ENCODE data around the gene IRS1.
"Not testable (repeated sequence)": the region's sequence is repeated elsewhere in the genome, so short reads cannot be mapped to it uniquely, and the experiment has no call there.

IRS1 gene

DNA sequence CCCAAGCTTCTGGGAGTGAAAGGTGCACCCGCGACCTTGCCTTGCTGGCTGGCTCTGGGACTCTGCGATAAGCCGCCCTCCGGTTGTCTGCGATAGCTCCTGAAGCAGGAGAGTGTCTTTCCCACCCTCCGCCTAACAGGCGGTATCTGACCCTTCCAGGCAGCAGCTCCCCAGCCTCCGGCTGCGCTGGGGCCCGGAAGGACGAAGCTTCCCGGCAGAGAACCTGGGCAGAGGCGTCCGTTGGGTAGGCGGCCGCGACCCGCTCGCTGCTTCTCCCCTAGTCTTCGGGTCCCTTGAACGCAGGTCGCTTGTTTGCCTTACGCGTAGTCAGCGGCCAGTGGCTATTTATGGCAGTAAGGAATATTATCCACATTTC, 35.8 kb upstream of the IRS1 start:
- TF ChIP-seq, protein P1, sequence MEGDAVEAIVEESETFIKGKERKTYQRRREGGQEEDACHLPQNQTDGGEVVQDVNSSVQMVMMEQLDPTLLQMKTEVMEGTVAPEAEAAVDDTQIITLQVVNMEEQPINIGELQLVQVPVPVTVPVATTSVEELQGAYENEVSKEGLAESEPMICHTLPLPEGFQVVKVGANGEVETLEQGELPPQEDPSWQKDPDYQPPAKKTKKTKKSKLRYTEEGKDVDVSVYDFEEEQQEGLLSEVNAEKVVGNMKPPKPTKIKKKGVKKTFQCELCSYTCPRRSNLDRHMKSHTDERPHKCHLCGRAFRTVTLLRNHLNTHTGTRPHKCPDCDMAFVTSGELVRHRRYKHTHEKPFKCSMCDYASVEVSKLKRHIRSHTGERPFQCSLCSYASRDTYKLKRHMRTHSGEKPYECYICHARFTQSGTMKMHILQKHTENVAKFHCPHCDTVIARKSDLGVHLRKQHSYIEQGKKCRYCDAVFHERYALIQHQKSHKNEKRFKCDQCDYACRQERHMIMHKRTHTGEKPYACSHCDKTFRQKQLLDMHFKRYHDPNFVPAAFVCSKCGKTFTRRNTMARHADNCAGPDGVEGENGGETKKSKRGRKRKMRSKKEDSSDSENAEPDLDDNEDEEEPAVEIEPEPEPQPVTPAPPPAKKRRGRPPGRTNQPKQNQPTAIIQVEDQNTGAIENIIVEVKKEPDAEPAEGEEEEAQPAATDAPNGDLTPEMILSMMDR (IDR thresholded peaks at IDR 0.05; ENCODE audit: insufficient read depth, low read depth, low read length, missing control alignments) = no peak
- H3K4me3 ChIP-seq (ENCODE audit: low read depth, low read length) = peak overlapping the region; percentile 99
- no peak for DNase-seq (ENCODE audit: low read depth)

DNA sequence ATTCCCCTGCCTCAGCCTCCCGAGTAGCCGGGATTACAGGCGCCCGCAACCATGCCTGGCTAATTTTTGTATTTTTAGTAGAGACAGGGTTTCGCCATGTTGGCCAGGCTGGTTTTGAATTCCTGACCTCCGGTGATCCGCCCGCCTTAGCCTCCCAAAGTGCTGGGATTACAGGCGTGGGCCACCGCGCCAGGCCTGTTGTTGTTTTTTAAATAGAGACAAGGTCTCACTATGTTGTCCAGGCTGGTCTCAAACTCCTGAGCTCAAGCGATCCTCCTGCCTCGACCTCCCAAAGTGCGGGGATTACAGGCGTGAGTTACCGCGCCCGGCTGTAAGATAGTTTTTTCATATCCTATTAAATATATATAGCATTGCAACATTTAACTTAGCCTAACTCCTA, 35.3 kb upstream of the IRS1 start:
- peak overlapping the region; percentile 99 for H3K4me3 ChIP-seq (ENCODE audit: low read depth, low read length)
- not testable (repeated sequence) for DNase-seq (ENCODE audit: low read depth)

DNA sequence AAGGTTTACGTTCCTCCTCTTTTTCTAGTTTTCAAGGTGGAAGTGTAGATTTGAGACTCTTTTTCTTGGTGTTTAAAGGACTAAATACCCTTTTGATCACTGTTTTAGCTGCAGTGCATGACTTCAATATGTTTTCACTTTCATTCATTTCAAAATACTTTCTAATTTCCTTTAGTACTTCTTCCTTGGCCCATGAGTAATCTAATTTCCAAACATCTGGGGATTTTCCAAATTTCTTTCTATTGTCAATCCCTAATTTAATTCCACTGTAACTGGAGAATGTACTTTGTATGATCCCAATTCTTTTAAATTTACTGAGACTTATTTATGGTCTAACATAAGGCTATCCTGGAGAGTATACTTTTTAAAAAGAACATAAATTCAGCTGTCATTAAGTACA, 32.4 kb upstream of the IRS1 start:
- TF ChIP-seq, protein P1 (IDR thresholded peaks at IDR 0.05; ENCODE audit: insufficient read depth, low read depth, low read length, missing control alignments) = no peak
- H3K4me3 ChIP-seq (ENCODE audit: low read depth, low read length) = no peak overlapping the region
- no peak for DNase-seq (ENCODE audit: low read depth)

DNA sequence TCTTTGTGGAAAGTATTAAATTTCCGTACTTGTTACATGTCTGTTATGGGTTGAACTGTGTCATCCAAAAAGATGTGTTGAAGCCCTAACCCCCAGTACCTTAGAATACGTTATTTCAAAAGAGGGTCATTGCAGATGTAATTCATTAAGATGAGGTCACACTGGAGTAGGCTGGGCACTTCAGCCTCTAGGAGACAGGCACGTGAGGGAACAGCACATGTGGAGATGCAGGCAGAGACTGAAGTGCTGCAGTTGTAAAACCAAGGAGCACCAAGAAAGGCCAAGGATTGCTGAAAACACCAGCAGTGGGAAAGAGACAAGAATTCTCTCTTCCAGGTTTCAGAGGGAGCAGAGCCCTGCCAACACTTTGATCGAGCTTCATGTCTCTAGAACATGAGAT, 31.6 kb upstream of the IRS1 start:
- no peak overlapping the region for H3K4me3 ChIP-seq (ENCODE audit: low read depth, low read length)
- TF ChIP-seq, protein P1 (IDR thresholded peaks at IDR 0.05; ENCODE audit: insufficient read depth, low read depth, low read length, missing control alignments) = no peak

DNA sequence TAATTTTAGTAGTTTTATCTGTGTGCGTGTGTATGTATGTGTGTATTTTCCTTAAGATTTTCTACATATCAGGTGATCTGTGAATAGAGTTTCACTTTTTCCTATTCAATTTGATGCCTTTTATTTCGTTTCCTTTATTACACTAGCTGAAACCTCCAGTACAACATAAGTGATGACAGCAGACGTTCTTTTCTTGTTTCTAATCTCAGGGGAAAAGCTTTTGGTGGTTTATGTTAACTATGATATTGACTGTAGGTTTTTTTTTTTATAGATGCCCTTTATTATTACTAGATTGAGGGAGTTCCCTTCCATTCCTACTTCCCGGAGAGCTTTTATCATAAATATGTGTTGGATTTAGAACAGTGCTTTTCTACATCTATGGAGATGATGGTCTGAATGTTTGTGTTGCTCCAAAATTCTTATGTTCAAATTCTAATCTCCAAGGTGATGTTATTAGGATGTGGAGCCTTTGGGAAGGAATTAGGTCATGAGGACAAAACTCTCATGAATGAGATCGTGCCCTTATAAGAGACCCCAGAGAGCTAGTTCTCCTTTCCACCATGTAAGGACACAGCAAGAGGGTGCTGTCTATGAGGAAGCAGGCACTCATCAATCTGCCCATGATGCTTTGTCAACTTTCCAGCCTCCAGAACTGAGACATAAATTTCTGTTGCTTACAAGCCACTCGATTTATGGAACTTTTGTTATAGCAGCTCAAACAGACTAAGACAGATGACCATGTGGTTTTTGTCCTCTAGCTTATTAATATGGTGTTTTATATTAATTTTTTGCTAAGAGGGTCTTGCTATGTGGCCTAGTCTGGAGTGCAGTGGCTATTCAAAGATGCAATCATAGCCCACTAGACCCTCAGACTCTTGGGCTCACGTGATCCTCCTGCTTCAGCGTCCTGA, 30.4 kb upstream of the IRS1 start:
- DNase-seq (ENCODE audit: low read depth) = no peak
- no peak overlapping the region for H3K4me3 ChIP-seq (ENCODE audit: low read depth, low read length)
- TF ChIP-seq, protein P1 (IDR thresholded peaks at IDR 0.05; ENCODE audit: insufficient read depth, low read depth, low read length, missing control alignments) = no peak

More for the DNA sequence above, 31.6 kb upstream of the IRS1 start:
- no peak for DNase-seq (ENCODE audit: low read depth)

DNA sequence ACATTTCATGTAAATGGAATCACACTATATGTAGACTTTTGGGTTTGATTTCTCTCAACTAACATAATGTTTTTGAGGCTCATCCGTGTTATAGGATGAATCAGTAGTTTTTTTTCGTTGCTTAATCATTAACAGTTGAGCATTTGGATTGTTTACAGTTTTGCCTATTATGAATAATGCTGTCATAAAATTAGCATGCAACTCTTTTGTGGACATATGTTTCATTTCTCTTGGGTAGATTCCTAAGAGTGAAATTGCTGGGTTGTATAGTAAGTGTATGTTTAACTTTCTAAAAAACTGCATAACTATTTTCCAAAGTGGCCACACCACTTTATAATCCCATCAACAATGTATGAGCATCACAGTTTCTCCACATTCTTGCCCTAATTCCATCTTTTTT, 28.6 kb upstream of the IRS1 start:
- TF ChIP-seq, protein P1 (IDR thresholded peaks at IDR 0.05; ENCODE audit: insufficient read depth, low read depth, low read length, missing control alignments) = no peak
- H3K4me3 ChIP-seq (ENCODE audit: low read depth, low read length) = no peak overlapping the region
- no peak for DNase-seq (ENCODE audit: low read depth)

DNA sequence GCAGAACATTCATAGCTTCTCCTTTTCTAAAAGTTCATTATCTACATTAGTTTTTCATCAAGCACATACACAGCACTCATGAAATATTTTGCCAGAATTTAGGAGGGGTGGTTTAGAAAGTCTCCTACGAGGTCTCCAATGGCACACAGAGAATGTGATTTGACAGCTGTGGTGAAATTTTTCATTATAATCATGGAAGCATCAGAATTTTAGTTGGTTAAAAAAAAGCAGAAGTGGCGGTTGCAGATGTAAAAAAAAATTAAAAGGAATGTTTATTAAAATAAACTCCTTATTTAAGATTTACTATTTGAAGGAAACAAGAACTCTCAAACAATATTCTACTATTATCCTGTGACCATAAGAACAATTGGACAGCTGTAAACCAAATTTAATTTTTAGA, 25.4 kb upstream of the IRS1 start:
- TF ChIP-seq, protein P1 (IDR thresholded peaks at IDR 0.05; ENCODE audit: insufficient read depth, low read depth, low read length, missing control alignments) = no peak
- H3K4me3 ChIP-seq (ENCODE audit: low read depth, low read length) = no peak overlapping the region
- no peak for DNase-seq (ENCODE audit: low read depth)
